Keratinocyte (primary cell): Measurements from ENCODE around the gene C11orf68. TPM values are rescaled to one million over a fixed set of nuclear protein-coding genes. Genes with fewer than 3 reads are reported as not detected.

Experiments
- DNase-seq: peaks from one replicate; pipeline ENCODE4 v3.0.0-alpha.2; 2011; ENCODE audit warnings: low read depth, missing footprints, low spot score
- FAIRE-seq: peaks from 2 replicates; lab custom pipeline; 2011; peaks lifted over from hg19 to GRCh38; lab: Jason Lieb, UNC
- H2AFZ ChIP-seq: 2 replicates; pipeline ENCODE4 v1.6.0; 2012; ENCODE audit warnings: low read length, control low read depth, inconsistent platforms; ENCODE audit not compliant: control insufficient read depth
- H3K27ac ChIP-seq: 2 replicates; pipeline ENCODE4 v1.5.1; 2011; ENCODE audit warnings: low read length; ENCODE audit not compliant: control insufficient read depth, insufficient read depth
- H3K27me3 ChIP-seq: 3 replicates; pipeline ENCODE4 v1.6.0; 2011; ENCODE audit warnings: low read length; ENCODE audit not compliant: control insufficient read depth, insufficient read depth; ENCODE audit errors: extremely low read depth
- H3K36me3 ChIP-seq, 2 experiments: 2 replicates in 1 of 2; 3 replicates in 1 of 2; pipeline ENCODE4 v1.5.1; 2011; ENCODE audit warnings: low read length in 2 of 2, mild to moderate bottlenecking in 1 of 2; ENCODE audit not compliant: control insufficient read depth in 2 of 2, insufficient read depth in 2 of 2; ENCODE audit errors: extremely low read depth in 1 of 2
- H3K4me1 ChIP-seq: 3 replicates; pipeline ENCODE4 v1.5.1; 2011; ENCODE audit warnings: low read length; ENCODE audit not compliant: control insufficient read depth, insufficient read depth; ENCODE audit errors: extremely low read depth
- H3K4me2 ChIP-seq: 3 replicates; pipeline ENCODE4 v1.6.0; 2011; ENCODE audit warnings: low read depth, low read length; ENCODE audit not compliant: control insufficient read depth, insufficient read depth; ENCODE audit errors: extremely low read depth
- H3K4me3 ChIP-seq, 3 experiments: fragments of 200-600 bp in 1 of 3; sonication (generic) in 1 of 3; 2 replicates in 2 of 3; 3 replicates in 1 of 3; pipeline ENCODE4 v1.5.1; 2011 to 2016; ENCODE audit warnings: low read length in 3 of 3, mild to moderate bottlenecking in 3 of 3, control low read depth in 2 of 3, inconsistent platforms in 1 of 3, low read depth in 1 of 3, mixed read lengths in 1 of 3, mixed run types in 1 of 3, moderate library complexity in 1 of 3; ENCODE audit not compliant: control insufficient read depth in 2 of 3, insufficient read depth in 2 of 3; ENCODE audit errors: extremely low read depth in 1 of 3
- H3K79me2 ChIP-seq: 2 replicates; pipeline ENCODE4 v1.6.0; 2012; ENCODE audit warnings: low read length; ENCODE audit not compliant: control insufficient read depth, insufficient read depth
- H3K9ac ChIP-seq: 3 replicates; pipeline ENCODE4 v1.6.0; 2011; ENCODE audit warnings: low read length; ENCODE audit not compliant: control insufficient read depth, insufficient read depth; ENCODE audit errors: extremely low read depth
- H3K9me1 ChIP-seq: 3 replicates; pipeline ENCODE4 v1.6.0; 2011; ENCODE audit warnings: low read length; ENCODE audit not compliant: control insufficient read depth, insufficient read depth; ENCODE audit errors: extremely low read depth
- H3K9me3 ChIP-seq: 2 replicates; pipeline ENCODE4 v1.5.1; 2012; ENCODE audit warnings: low read depth, low read length; ENCODE audit not compliant: control insufficient read depth
- H4K20me1 ChIP-seq: 3 replicates; pipeline ENCODE4 v1.6.0; 2011; ENCODE audit warnings: low read length; ENCODE audit not compliant: control insufficient read depth, insufficient read depth; ENCODE audit errors: extremely low read depth
- EZH2 ChIP-seq: IDR thresholded peaks from one replicate; pipeline ENCODE4 v1.6.1; 2012; ENCODE audit warnings: inconsistent platforms, mild to moderate bottlenecking, low read length, moderate library complexity
- dilution Hi-C: fragments of 300-500 bp; cut with MboI; formaldehyde crosslinking; loops from one replicate; pipeline ENCODE4 v1.7.0; 2020; ENCODE audit warnings: low sequenced_read_pairs; ENCODE audit not compliant: extremely low pct_ligation_motif_present
- polyA plus RNA-seq, 5 experiments: library from polyadenylated mRNA; depleted of rRNA in 3 of 5; stranded (reverse) in 3 of 5; stranded (forward) in 1 of 5; unstranded in 1 of 5; fragments of >200 nt; gene quantifications; 1 replicate in 1 of 5; 2 replicates in 3 of 5; 3 replicates in 1 of 5; pipeline versions ENCODE4 v1.2.1 to v1.2.3, GENCODE V29; 2011 to 2012; ENCODE audit warnings: missing spikeins in 2 of 5, low read depth in 1 of 5, low replicate concordance in 1 of 5
- TF ChIP-seq, protein P1 (sequence below), 3 experiments: IDR thresholded peaks in 1 of 3; conservative IDR thresholded peaks in 1 of 3; optimal IDR thresholded peaks in 1 of 3; 2 replicates in 2 of 3; 3 replicates in 1 of 3; pipeline versions ENCODE3 to v1.5.1; 2011; ENCODE audit warnings: low read length in 3 of 3, mild to moderate bottlenecking in 3 of 3, moderate library complexity in 2 of 3, control low read depth in 1 of 3, inconsistent platforms in 1 of 3; ENCODE audit not compliant: insufficient read depth in 2 of 3; ENCODE audit errors: extremely low read depth in 1 of 3

C11orf68 gene
- polyA plus RNA-seq, 1 donor (not counting 4 experiments of a cell fraction or from before 2014, with no cell fraction given), result 18.4 TPM

DNA sequence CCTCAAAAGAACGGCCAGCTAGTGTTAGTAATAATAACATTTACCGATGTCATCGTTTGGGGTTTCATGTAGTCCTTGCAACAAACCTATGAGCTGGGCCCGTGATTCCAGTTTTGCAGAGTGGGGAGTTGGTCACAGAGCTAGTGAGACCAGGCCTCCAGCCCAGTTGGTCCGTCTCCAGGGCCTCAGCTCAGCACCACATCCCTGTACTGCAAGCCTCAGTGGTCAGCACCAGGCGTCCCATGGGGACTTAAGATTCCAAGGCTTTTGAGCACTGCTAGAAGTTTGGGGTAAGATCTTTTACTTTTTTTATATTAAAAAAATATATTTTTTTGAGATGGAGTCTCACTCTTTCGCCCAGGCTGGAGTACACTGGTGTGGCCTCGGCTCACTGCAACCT, 25.3 kb upstream of the C11orf68 start:
- Histone ChIP-seq H3K9me3 (no peaks in the 10 kb centered on the region), H3K79me2 (no peaks in the 10 kb centered on the region), H2AFZ (no peak overlapping the region), H3K9ac (no peak overlapping the region), H4K20me1 (no peaks in the 10 kb centered on the region), H3K36me3 (no peaks in the 10 kb centered on the region), H3K4me1 (peaks cover 11% of the 10 kb centered on the region), H3K9me1 (no peaks in the 10 kb centered on the region), H3K4me3 (no peak overlapping the region), H3K4me2 (no peak overlapping the region), H3K27ac (no peak overlapping the region), H3K27me3 (peaks cover 4% of the 10 kb centered on the region)
- no peak for TF ChIP-seq EZH2
- TF ChIP-seq, protein P1, sequence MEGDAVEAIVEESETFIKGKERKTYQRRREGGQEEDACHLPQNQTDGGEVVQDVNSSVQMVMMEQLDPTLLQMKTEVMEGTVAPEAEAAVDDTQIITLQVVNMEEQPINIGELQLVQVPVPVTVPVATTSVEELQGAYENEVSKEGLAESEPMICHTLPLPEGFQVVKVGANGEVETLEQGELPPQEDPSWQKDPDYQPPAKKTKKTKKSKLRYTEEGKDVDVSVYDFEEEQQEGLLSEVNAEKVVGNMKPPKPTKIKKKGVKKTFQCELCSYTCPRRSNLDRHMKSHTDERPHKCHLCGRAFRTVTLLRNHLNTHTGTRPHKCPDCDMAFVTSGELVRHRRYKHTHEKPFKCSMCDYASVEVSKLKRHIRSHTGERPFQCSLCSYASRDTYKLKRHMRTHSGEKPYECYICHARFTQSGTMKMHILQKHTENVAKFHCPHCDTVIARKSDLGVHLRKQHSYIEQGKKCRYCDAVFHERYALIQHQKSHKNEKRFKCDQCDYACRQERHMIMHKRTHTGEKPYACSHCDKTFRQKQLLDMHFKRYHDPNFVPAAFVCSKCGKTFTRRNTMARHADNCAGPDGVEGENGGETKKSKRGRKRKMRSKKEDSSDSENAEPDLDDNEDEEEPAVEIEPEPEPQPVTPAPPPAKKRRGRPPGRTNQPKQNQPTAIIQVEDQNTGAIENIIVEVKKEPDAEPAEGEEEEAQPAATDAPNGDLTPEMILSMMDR (optimal IDR thresholded peaks at IDR 0.05 in 1 of 3, IDR thresholded peaks at IDR 0.05 in 1 of 3, conservative IDR thresholded peaks at IDR 0.05 in 1 of 3; ENCODE audit: extremely low read depth in 1 of 3, insufficient read depth in 2 of 3, low read length in 3 of 3), result no peak
- FAIRE-seq, result no peak
- dilution Hi-C loops, result no loop called here
- no peak for DNase-seq

DNA sequence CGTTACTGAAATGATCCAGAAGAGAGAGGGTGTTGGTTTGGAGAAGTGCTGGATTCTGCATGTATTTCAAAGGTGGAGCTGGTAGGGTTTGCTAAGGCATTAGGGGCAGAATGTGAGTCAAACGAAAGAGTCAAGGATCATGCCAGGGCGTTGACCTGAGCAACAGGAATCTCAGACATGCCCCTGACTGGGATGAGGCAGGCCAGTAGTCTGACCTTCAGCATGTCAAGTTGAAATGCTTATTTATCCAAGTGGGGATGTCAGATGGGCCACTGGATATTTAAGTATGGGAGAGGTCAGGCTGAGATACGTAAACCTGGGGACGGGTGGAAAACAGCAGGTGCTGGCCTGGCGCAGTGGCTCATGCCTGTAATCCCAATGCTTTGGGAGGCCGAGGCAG, 23.7 kb upstream of the C11orf68 start:
- Histone ChIP-seq H3K4me3 (no peak overlapping the region), H3K4me1 (peaks cover 11% of the 10 kb centered on the region), H3K4me2 (no peak overlapping the region), H4K20me1 (no peaks in the 10 kb centered on the region), H3K9me1 (no peaks in the 10 kb centered on the region), H3K27me3 (peaks cover 4% of the 10 kb centered on the region), H3K27ac (no peak overlapping the region), H3K79me2 (no peaks in the 10 kb centered on the region), H3K9ac (no peak overlapping the region), H3K9me3 (no peaks in the 10 kb centered on the region), H3K36me3 (no peaks in the 10 kb centered on the region), H2AFZ (no peak overlapping the region)
- dilution Hi-C loops, result no loop called here
- FAIRE-seq, result no peak
- no peak for TF ChIP-seq EZH2
- TF ChIP-seq, protein P1 (optimal IDR thresholded peaks at IDR 0.05 in 1 of 3, IDR thresholded peaks at IDR 0.05 in 1 of 3, conservative IDR thresholded peaks at IDR 0.05 in 1 of 3; ENCODE audit: extremely low read depth in 1 of 3, insufficient read depth in 2 of 3, low read length in 3 of 3), result no peak
- DNase-seq, result no peak
